DMS79 treated with DMSO at 0.1 percent for 48 hours (cell line): ENCODE measurements around the gene SSBP3.
"Not testable (repeated sequence)": the region's sequence is repeated elsewhere in the genome, so short reads cannot be mapped to it uniquely, and the experiment has no call there.

Experiments used
- DNase-seq: peaks from one replicate; lab custom pipeline; 2025; lab: John Stamatoyannopoulos, UW

SSBP3 gene

DNA sequence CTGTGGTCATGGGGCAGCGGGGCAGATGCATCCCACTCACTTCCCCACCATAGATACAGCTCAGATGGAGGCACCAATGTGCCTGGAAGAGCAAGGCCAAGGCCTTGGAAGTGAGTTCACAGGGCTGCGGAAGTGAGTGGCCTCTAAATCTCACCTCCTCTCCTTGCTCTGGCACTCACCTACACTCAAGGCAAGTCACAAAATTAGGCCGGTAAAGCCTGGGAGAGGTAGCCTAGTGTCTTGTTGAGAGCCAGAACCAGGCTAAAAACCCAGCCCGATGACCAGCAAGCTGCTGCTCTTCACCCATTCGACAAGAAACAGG is 57.5 kb downstream of the SSBP3 start:
- DNase-seq, result no peak

DNA sequence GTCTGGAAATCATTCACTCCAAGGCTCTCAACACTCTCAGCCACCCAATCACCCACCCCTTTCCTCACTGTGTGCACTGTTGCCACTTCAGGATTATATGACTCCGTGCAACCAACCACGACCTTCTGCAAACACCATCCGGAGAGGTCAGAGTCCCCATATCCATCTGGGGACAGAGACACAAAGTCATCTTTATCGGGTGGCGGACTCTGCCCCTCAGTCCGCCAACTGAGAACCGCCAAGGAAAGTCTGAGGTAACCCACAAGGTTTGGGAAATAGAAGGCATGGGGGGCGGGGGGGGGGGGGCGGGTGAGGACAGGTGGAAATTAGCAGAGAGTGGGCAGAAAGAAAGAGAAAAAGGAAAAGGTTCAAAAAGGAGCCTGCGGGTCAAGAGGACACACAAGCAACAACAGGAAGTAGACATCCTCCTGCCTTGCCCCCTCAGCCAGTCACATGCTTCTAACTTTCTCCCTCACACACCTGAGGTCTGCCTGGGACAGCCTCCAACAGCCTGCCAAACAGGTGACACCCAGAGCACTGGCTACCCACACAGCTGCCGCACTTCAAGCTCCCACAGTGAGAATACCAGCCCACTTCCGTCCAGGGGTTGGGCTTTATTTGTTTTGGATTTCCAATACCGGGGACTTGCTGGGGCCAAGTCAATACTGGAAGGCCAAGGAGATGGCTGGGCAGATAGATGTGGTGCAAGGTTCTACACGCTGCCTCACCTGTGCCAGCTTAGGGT is 58.1 kb downstream of the SSBP3 start:
- DNase-seq, result peak; percentile 22

DNA sequence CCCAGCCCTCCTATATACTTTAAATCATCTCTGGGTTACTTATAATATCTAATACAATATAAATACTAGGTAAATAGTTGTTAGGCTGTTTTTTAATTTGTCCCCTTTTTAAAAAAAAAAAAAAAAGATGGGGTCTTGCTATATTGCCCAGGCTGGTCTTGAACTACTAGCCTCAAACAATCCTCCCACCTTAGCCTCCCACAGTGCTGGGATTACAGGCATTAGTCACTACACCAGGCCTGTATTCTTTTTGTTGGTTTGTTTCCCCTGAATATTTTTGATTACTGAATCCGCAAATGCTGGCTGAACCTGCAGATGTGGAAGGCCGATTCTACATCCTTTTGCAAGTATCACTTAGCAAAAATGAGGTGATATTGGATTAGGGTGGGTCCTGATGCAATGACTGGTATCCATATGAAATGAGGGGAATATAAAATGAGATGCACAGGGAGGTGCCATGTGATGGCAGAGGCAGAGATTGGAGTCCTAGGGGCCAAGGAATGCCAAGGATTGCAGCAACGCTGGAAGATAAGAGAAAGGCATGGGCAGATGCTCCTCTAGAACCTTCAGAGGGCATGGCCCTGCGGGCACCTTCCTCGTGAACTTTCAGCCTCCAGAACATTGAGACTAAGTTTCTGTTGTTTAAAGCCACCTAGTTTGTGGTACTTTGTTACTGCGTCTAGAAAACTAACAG is 58.8 kb downstream of the SSBP3 start:
- DNase-seq, result no peak

DNA sequence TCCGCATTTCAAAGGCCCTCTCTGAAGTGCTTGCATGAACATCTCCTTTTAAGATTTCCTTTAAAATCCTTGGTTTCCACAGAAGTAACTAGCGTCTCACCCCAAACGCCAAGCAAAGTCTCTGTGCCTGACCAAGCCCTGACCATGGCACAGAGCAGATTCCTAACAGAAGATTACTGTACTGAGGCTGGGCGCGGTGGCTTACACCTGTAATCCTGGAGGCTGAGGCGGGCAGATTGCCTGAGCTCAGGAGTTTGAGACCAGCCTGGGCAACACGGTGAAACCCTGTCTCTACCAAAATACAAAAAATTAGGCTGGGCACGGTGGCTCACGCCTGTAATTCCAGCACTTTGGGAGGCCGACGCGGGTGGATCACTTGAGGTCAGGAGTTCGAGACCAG is 60.6 kb downstream of the SSBP3 start:
- not testable (repeated sequence) for DNase-seq

DNA sequence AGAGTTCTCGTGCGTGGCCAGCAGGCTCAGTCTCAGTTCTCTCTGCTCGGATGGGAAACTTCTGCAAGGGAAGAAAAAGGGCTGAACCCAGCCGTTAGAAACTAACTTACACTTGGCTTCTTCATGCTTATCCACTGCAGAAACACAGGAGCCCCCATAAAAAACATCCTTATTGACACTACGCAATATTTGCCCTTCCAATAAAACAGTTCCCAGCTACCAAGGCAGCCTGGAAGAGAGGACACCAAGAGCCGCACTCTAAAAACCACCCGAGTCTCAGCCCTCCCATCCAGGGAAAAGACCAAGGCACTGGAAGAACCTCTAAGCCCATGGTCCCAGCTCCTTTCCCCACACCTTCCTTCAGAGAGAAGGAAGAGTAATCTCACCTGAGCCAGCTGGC is 61.1 kb downstream of the SSBP3 start:
- no peak for DNase-seq

DNA sequence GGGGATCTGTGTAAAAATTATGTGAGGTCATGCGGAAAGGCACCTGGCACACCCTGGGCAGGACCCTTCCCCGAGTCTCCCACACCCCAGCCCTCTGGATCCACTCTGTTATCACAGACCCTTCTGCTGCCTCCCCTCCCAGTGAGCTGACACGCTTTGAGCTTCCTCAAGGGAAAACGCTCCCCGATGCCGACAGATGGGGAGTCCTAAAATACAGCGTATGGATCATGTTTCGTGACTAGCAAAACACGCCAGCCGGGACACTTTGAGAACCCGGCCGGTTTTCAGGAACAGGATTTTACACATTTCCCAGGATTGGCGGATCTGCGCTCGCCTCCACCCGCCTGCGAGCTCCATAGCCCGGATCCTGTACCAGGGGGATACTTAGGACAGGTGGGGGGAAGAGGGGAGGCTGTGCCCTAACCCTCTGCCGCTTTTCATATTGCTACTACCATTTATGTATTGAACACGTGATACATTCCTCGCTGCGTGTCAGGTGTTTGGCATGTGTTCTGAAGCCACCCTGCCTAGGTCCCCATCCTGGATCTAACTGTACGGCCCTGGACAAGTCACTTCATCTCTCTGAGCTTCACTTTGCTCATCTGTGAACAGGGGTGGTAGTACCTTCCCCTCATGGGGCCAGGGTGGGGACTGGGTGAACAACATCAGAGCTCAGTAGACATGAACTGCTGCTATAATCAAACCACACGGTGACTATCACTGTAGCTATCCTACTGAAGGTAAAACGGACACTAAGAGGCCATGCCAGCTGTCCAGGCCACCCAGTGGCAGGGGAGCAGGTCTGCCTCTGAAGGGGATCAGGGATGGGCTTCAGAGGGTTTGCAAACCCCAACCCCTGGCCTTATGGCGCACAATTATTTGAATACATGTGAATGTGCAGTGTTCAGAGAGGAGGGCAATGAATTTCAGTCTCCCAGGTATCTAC is 63.2 kb downstream of the SSBP3 start:
- no peak for DNase-seq

DNA sequence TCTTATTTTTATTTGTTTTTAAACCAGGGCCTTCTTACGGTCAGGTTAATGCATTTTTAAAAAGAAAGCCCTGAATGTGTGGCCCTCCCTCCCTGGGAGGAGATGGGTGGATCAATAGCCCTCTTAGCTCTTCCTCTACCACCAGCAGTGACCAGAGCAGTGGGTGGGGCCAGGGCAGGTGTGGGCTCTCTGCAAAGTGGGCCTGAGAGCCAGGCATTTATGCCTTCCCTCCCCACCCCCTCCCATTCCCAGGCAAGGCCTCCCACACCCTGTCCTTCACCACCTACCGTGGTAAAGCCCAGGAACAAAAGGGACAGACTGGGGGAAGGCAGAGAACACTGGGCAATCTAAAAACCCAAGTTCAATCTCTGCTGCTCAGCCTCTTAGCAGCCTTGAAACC is 63.9 kb downstream of the SSBP3 start:
- no peak for DNase-seq

DNA sequence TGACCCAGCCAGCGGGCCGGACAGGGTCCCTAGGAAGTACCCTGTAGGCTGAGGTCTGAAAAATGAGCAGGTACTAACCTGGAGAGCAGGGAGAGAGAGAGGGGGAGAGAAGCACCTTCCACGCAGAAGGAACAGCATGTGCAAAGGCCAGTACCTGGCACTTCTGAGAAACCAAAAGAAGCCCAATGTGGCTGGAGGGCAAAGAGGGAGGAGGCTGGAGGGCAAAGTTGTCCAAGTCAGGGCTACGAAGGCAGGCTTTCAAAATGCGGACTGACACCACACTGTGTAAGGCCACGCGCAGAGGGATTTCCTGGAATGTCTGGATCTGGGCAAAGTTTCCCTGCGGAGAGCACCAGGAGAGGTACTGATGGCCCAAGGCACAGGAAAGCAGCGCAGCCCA is 64.4 kb downstream of the SSBP3 start:
- DNase-seq, result no peak

DNA sequence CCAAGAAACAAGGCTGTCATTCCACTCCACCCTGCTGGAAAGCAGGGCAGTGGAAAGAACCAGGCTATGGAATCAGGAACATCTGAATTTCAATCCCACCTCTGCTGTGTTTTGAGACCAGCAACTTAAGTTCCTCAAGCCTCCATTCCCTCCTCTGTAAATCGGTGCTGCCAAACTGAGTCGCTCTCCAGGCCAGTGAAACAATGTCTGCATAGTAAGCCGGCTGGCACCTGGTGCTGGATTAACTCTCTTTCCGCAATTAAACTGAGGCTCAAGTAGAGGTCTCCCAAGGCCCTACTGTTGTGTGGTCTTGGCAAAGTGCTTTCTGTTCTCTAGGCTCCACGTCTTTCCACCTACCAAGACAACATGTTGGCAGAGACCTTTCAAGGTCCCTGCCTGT is 65.3 kb downstream of the SSBP3 start:
- no peak for DNase-seq

DNA sequence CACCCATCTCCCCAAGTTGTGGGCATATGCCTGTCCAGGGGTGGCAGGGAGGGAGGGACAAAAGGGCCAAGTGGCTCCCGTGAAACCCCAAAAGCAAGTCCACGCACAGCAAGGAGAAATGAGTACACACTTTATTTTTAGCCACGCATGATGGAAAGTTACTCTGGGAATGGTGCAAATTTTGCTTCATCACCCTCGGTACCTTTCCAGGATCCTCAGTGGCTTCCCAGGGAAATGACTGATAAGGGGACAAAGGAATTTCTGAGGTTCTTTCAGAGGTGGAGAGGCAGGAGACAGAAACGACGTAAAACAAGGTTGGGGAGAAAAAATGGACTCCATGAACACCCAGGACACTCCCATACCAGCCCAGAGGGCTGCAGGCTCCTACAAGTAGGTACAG is 65.8 kb downstream of the SSBP3 start:
- DNase-seq, result no peak

DNA sequence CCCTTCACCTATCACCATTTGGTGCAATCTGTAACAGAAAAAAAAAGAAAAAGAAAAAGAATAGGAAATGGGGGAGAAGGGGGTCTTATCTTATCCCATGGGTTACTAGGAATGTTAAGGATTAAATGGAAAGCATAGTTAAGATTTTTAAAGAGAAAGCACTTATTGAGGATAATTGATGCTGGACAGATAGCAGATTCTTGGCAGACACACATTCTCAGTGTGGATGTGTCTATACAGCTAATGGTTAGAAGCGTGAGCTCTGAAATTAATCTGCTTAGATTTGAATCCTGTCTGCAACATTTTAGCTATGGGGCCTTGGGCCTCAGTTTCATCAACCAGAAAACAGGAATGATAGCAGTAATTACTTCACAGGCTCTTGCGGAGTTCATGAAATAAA is 67.1 kb downstream of the SSBP3 start:
- no peak for DNase-seq

DNA sequence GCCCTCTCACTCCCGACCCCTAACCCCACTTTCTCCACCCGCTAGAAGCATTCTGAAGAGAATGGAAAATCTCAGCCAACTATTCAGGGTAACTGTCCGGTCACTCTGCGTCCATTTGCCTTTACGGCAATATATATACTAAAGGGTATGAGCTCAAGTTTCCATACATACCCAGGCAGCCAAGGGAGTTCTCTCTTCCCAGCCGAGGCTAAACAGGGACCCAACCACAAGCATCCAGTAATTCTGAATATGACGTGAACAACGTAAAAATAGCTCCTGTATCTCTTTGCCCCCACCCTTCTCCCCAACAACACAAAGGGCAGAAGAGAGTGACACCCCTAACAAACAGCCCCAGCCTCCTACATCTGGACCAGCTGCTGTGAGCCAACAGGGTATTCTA is 67.7 kb downstream of the SSBP3 start:
- no peak for DNase-seq

DNA sequence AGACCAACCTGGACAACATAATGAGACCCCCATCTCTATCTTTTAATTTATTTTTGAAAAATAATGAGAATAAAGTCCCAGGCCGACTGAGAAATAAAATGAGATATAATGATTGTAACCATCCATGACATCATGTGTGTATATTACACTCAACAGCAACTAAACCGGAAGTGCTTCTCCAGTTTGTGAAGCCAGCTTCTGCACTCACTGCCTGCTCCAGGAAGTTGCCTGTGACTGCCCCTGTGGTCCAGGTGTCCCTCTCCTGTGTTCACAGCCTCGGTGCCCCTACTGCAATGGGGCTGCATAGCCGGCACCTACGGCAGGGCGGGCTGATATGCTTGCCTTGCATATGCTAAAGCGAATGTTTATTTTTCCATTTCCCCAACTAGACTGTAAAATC is 68.3 kb downstream of the SSBP3 start:
- no peak for DNase-seq

DNA sequence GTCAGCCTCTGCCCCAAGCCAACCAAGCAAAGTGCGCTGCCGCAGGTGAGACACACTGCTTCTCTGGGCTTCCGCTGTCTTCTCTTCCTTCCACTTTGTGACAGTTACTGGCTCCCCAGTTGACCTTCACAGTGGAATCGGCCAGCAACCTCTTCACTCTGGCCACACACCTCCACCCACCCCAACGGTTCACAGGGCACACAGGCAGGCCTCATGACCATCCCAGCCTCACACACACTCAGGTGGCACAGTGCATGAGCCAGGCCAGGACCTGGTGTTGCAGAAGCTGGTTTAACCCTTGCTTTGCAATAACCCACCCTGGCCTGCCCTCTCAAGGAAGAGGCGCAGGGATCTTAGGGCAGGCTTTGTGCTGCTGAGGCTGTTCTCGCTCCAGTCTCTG is 69.2 kb downstream of the SSBP3 start:
- DNase-seq, result no peak

DNA sequence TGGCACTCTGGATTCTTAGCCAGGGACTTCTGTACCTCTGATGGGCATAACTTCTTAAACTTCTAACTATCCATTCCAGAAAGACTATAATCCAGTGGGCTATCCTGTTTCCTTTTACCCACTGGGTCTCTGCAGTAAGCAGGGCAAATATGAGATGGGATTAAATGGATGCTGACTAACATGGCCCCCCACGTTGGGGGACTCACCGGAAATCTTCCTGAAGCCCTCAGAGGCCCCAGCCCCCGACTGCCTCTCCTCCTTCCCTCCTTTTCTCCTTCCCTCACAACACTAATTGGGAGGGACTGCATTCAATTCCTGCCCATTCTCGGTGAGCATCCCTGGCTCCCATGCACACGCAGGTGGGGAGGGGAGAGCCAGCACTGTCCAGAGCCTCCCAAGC is 70.1 kb downstream of the SSBP3 start:
- DNase-seq, result no peak

DNA sequence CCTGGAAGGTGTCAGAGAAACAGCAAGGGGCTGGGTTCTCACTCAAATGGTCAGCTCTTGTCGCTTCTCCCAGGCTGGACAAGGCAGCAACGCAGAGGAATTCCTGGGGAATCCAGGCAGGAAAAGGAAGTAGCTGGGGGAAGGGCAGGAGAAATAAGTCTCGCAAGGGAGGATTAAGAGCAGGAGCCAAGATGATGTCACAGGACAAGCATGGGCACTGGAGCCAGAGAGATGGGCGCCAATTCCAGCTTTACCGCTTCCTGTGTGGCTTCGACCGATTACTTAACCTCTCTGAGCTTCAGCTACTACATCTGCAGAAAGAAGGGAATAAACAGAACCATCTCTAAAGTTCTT is 70.5 kb downstream of the SSBP3 start:
- DNase-seq, result no peak

DNA sequence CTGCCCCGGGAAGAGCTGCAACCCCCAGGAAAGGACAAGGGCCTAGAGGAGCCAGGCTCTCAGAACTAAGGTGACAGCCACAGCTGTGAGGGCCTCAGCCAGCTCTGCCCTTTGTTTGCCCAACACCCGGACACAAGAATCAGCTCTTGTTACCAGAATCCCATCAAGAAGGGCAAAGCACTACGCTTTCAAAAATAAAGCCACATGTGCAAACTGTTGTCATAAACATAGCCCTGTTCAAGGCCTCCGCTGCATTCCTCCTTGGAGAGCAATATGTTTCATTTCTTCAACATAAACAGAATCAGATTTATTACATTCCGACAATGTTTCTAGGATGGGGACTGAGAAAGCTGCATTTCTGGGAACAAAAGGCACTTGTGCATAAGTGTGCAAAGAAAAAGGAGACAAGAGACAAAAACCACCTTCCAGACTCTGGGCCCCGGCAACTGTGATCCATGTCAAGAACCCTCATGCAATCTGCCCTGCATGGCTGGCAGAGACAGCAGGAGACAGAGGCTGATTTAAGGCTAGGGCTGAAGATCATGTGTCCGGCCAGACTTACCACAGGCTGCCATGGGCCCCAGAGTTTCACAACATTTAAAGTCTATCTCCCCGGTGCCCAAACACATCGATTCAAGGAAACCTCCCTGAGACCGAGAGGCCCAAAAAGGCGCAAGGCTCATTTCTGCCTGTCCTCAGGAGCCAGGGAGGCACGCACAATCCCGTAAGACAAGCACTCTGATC is 71.0 kb downstream of the SSBP3 start:
- DNase-seq, result no peak

DNA sequence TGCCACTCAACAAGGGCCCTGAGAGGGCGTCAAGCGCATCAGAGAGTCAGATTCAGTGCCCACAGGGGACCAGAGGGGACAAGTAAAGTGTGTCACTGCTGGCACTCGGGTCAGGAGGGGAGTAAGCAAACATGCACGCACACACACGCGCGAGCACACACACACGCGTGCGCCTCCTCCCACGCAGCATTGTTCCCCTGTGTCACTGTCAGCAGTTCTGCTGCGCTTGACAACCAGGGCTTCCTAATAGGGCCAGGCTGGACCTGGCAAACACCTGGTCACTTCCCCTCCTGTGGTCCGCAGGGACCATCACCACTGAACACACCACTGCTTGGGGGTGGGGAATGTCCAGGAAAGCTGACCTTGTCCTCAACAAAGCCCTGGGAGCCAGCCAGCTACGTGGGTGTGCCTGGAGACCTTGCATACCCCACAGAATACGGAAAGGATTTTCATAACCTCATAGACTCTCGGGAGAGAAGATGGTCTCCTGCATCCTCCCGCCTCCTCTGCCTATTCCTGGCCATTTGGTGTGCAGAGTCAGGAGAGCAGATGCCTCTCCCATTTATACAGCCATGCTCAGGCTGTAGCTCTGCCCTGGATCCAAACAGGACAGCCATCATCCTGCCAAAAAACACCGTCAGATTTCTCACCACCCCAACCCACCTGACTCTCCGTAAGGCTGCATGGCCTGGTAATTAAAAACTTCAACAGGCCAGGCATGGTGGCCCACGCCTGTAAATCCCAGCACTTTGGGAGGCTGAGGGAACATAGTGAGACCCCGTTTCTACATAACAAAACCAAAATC is 73.2 kb downstream of the SSBP3 start:
- no peak for DNase-seq

DNA sequence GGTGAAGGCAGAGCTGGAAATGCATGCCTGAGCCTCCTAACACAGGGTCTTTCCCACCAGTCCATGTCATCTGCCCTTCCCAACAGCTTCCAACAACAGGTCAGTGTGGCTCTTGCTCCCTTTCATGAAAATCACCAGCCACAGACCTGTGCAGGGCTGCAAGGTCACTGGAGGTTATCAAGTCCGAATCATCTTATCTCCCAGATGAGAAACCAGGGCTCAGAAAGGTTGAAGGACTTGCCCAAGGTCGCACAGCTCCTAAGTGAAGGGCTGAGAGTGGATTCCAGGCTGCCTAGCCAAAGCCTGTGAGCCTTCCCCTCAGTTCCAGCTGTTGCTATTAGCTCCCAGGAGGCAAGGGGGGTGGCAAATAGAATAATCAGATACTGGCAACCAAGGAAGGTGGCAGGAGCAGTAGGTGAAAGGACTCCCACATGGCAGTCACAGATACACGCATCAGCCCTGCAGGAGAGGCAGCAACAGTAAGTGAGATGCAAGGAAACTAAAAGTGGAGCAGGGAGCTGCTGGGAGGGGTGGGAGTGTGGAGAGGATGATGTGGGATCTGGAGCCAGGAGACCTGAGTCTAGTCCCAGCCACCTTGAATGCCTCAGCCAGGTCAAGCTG is 74.2 kb downstream of the SSBP3 start:
- DNase-seq, result no peak

DNA sequence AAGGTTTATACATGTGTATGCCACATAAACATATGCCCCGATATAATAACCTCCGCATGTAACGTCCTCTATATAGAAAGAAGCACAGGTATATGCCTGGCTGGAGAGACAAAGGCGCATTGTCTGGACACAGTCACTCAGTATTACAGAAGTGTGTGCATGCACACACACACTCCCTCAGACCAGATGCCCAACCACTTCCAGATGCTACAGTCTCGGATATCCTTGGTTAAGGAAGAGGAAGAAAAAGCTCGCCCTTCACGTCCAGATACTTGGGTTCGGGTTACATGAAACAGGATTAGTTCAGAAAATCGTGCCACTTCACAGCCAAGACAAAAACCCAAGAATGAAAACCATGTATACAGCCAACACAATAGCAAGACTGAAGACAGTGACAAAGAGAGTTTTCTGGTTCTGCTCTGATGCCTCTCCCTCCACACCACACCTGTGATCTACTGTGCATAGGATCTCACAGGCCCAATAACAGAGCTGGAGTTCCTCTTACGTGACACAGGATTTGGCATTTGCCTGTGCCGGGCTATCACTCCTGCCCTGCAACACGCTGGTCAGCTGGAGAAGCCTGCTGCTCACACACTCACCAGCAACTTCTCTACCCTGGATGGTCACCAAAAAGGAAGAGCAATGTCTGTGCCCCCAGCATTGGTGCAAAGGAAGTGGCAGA is 75.0 kb downstream of the SSBP3 start:
- peak; percentile 52 for DNase-seq
